CD8-positive, alpha-beta memory T cell (primary cell): ENCODE measurements around the gene PHLDB3. TPM values are rescaled to one million over a fixed set of nuclear protein-coding genes. Genes with fewer than 3 reads are reported as not detected.

Experiments used
- CTCF ChIA-PET: fragments of 350-600 bp; sonication (Branson Sonifier 250); formaldehyde crosslinking; loops from one replicate; lab custom pipeline; 2021; ENCODE audit warnings: antibody characterized with exemption; lab: Charles Lee
- POLR2A ChIA-PET: fragments of 350-600 bp; sonication (Branson Sonifier 250); formaldehyde crosslinking; loops from one replicate; lab custom pipeline; 2021; ENCODE audit warnings: antibody characterized with exemption; lab: Charles Lee
- DNase-seq, 5 donors: peaks; one replicate each; pipeline versions ENCODE4 v3.0.0 to v3.0.0-alpha.2; 2020 to 2022; ENCODE audit warnings: mixed read lengths in 1 of 5
- H3K27ac ChIP-seq: one replicate; pipeline ENCODE4 v1.7.0; 2013; ENCODE audit warnings: low read depth, mild to moderate bottlenecking, low read length, moderate library complexity
- H3K27me3 ChIP-seq: 2 replicates; pipeline ENCODE4 v1.7.0; 2013; ENCODE audit warnings: low read length, mild to moderate bottlenecking; ENCODE audit not compliant: insufficient read depth, poor library complexity, severe bottlenecking
- H3K36me3 ChIP-seq: 2 replicates; pipeline ENCODE4 v1.7.0; 2013; ENCODE audit warnings: mild to moderate bottlenecking, low read length, moderate library complexity; ENCODE audit not compliant: insufficient read depth
- H3K4me1 ChIP-seq: 2 replicates; pipeline ENCODE4 v1.7.0; 2013; ENCODE audit warnings: mild to moderate bottlenecking, low read length, moderate library complexity; ENCODE audit not compliant: insufficient read depth
- H3K4me3 ChIP-seq: 2 replicates; pipeline ENCODE4 v1.7.0; 2013; ENCODE audit warnings: mild to moderate bottlenecking, low read length
- H3K9me3 ChIP-seq: 2 replicates; pipeline ENCODE4 v1.7.0; 2013; ENCODE audit warnings: mild to moderate bottlenecking, low read length
- H3K27ac Mint-ChIP-seq, 8 donors: one replicate each; pipeline ENCODE4 v1.8.0; 2020 to 2021; ENCODE audit warnings: mixed read lengths in 8 of 8, mild to moderate bottlenecking in 6 of 8, inconsistent platforms in 3 of 8, moderate library complexity in 3 of 8
- H3K27me3 Mint-ChIP-seq, 2 donors: one replicate each; pipeline ENCODE4 v1.8.0; 2020 to 2021; ENCODE audit warnings: mixed read lengths in 2 of 2, mild to moderate bottlenecking in 1 of 2, moderate library complexity in 1 of 2
- H3K36me3 Mint-ChIP-seq, 3 donors: one replicate each; pipeline ENCODE4 v1.8.0; 2020 to 2021; ENCODE audit warnings: mixed read lengths in 3 of 3, inconsistent platforms in 1 of 3, mild to moderate bottlenecking in 1 of 3
- H3K4me1 Mint-ChIP-seq, 3 donors: one replicate each; pipeline ENCODE4 v1.8.0; 2020 to 2021; ENCODE audit warnings: mixed read lengths in 3 of 3, inconsistent platforms in 1 of 3, mild to moderate bottlenecking in 1 of 3
- H3K4me3 Mint-ChIP-seq, 7 donors: one replicate each; pipeline ENCODE4 v1.8.0; 2020 to 2021; ENCODE audit warnings: mixed read lengths in 7 of 7, mild to moderate bottlenecking in 6 of 7, moderate library complexity in 4 of 7, inconsistent platforms in 2 of 7
- H3K9me3 Mint-ChIP-seq, 5 donors: one replicate each; pipeline ENCODE4 v1.8.0; 2020 to 2022; ENCODE audit warnings: mixed read lengths in 5 of 5, mild to moderate bottlenecking in 3 of 5, moderate library complexity in 2 of 5, inconsistent platforms in 1 of 5
- polyA plus RNA-seq: library from polyadenylated mRNA; unstranded; fragments of 300-500 nt; fragmentation: Illumina TruSeq; gene quantifications from one replicate; pipeline ENCODE4 v1.2.3, GENCODE V29; 2021
- total RNA-seq, 2 experiments: library from RNA; stranded (reverse); gene quantifications; one replicate each; pipeline ENCODE4 v1.2.3, GENCODE V29; 2021

Gene PHLDB3
- total and polyA plus RNA-seq, 3 experiments from 2014 or later = 8.1 to 15.4 (median 13.5) TPM

GRCh38 chr19:43461303-43461702 lies 43.2 kb downstream of the PHLDB3 start:
- Histone ChIP-seq H3K36me3 (no peaks in the 10 kb centered on the region), H3K4me1 (peaks cover 15% of the 10 kb centered on the region), H3K27ac (no peak overlapping the region), H3K9me3 (no peaks in the 10 kb centered on the region), H3K4me3 (no peak overlapping the region), H3K27me3 (no peaks in the 10 kb centered on the region)
- H3K27me3 Mint-ChIP-seq = no peaks in the 10 kb centered on the region
- H3K27ac Mint-ChIP-seq = peak overlapping the region in 4 of 8 donors; percentile 52 to 87 (median 81)
- no peaks in the 10 kb centered on the region for H3K9me3 Mint-ChIP-seq
- DNase-seq = no peak
- H3K4me3 Mint-ChIP-seq = peak overlapping the region in 4 of 7 donors; percentile 8 to 77 (median 41)
- ChIA-PET CTCF (interaction anchor here (2.5 kb wide), 1 partner anchor 14 kb away, joined by 11 read pairs; no protein-coding TSS in a partner anchor), POLR2A (no interaction called here)
- peaks cover 17 to 37% (median 18%) of the 10 kb centered on the region in 3 donors for H3K4me1 Mint-ChIP-seq
- peaks cover 0 to 3% (median 0%) of the 10 kb centered on the region in 3 donors for H3K36me3 Mint-ChIP-seq

- Histone ChIP-seq H3K27ac (no peak overlapping the region), H3K36me3 (no peaks in the 10 kb centered on the region), H3K9me3 (no peaks in the 10 kb centered on the region), H3K4me3 (no peak overlapping the region), H3K4me1 (peaks cover 15% of the 10 kb centered on the region), H3K27me3 (no peaks in the 10 kb centered on the region)
- CTCF ChIA-PET = interaction anchor here (0.9 to 2.5 kb wide), 3 partner anchors 13 to 59 kb away, joined by 4 to 11 read pairs (median 5); no protein-coding TSS in a partner anchor
- no peak for DNase-seq
- Mint-ChIP-seq H3K36me3 (peaks cover 0 to 3% (median 0%) of the 10 kb centered on the region in 3 donors), H3K27ac (peak overlapping the region in 2 of 8 donors; percentile 81), H3K4me1 (peaks cover 14 to 32% (median 17%) of the 10 kb centered on the region in 3 donors), H3K4me3 (peak overlapping the region in 1 of 7 donors; percentile 77), H3K9me3 (no peaks in the 10 kb centered on the region), H3K27me3 (no peaks in the 10 kb centered on the region)
- POLR2A ChIA-PET = no interaction called here
Measured at GRCh38 chr19:43460362-43461016, 44.1 kb downstream of the PHLDB3 start.

GRCh38 chr19:43457809-43458208 lies 46.7 kb downstream of the PHLDB3 start:
- POLR2A ChIA-PET = no interaction called here
- Mint-ChIP-seq H3K4me3 (no peak overlapping the region), H3K36me3 (no peaks in the 10 kb centered on the region), H3K27me3 (no peaks in the 10 kb centered on the region), H3K4me1 (peaks cover 8 to 13% (median 9%) of the 10 kb centered on the region in 3 donors), H3K27ac (no peak overlapping the region), H3K9me3 (no peaks in the 10 kb centered on the region)
- H3K27me3 ChIP-seq = no peaks in the 10 kb centered on the region
- no peaks in the 10 kb centered on the region for H3K9me3 ChIP-seq
- no peaks in the 10 kb centered on the region for H3K36me3 ChIP-seq
- H3K27ac ChIP-seq = no peak overlapping the region
- H3K4me1 ChIP-seq = peaks cover 7% of the 10 kb centered on the region
- no peak for DNase-seq
- H3K4me3 ChIP-seq = no peak overlapping the region
- CTCF ChIA-PET = interaction anchor here (1.2 to 3.8 kb wide), 3 partner anchors 11 to 26 kb away, joined by 3 to 14 read pairs (median 7); no protein-coding TSS in a partner anchor

GRCh38 chr19:43455321-43456113 lies 49.0 kb downstream of the PHLDB3 start:
- no peak overlapping the region for H3K4me3 Mint-ChIP-seq
- peaks cover 0 to 6% (median 4%) of the 10 kb centered on the region in 3 donors for H3K36me3 Mint-ChIP-seq
- ChIA-PET CTCF (interaction anchor here (2.5 to 3.8 kb wide), 2 partner anchors 9 to 23 kb away, joined by 7 to 14 read pairs; no protein-coding TSS in a partner anchor), POLR2A (no interaction called here)
- H3K4me3 ChIP-seq = no peak overlapping the region
- peaks cover 0 to 7% (median 3%) of the 10 kb centered on the region in 3 donors for H3K4me1 Mint-ChIP-seq
- no peaks in the 10 kb centered on the region for H3K27me3 Mint-ChIP-seq
- no peaks in the 10 kb centered on the region for H3K4me1 ChIP-seq
- no peaks in the 10 kb centered on the region for H3K9me3 Mint-ChIP-seq
- peak overlapping the region in 1 of 8 donors; percentile 55 for H3K27ac Mint-ChIP-seq
- DNase-seq = no peak
- no peaks in the 10 kb centered on the region for H3K27me3 ChIP-seq
- H3K27ac ChIP-seq = no peak overlapping the region
- no peaks in the 10 kb centered on the region for H3K36me3 ChIP-seq
- H3K9me3 ChIP-seq = no peaks in the 10 kb centered on the region

- Mint-ChIP-seq H3K36me3 (peaks cover 0 to 6% (median 4%) of the 10 kb centered on the region in 3 donors), H3K9me3 (no peaks in the 10 kb centered on the region), H3K4me1 (peaks cover 0 to 9% (median 3%) of the 10 kb centered on the region in 3 donors), H3K27ac (no peak overlapping the region), H3K4me3 (no peak overlapping the region), H3K27me3 (no peaks in the 10 kb centered on the region)
- no peak for DNase-seq
- Histone ChIP-seq H3K36me3 (no peaks in the 10 kb centered on the region), H3K27ac (no peak overlapping the region), H3K4me1 (no peaks in the 10 kb centered on the region), H3K4me3 (no peak overlapping the region), H3K9me3 (no peaks in the 10 kb centered on the region), H3K27me3 (no peaks in the 10 kb centered on the region)
- CTCF ChIA-PET = interaction anchor here (0.9 kb wide), 1 partner anchor 65 kb away, joined by 3 read pairs; no protein-coding TSS in a partner anchor
- POLR2A ChIA-PET = no interaction called here
Measured at GRCh38 chr19:43454031-43454430, 50.5 kb downstream of the PHLDB3 start.

GRCh38 chr19:43452582-43452981 lies 52.0 kb downstream of the PHLDB3 start:
- no peak for DNase-seq
- Mint-ChIP-seq H3K4me1 (peaks cover 0 to 9% (median 3%) of the 10 kb centered on the region in 3 donors), H3K9me3 (no peaks in the 10 kb centered on the region), H3K27me3 (no peaks in the 10 kb centered on the region), H3K27ac (no peak overlapping the region), H3K36me3 (peaks cover 0 to 6% (median 4%) of the 10 kb centered on the region in 3 donors), H3K4me3 (no peak overlapping the region)
- Histone ChIP-seq H3K4me3 (no peak overlapping the region), H3K9me3 (no peaks in the 10 kb centered on the region), H3K36me3 (no peaks in the 10 kb centered on the region), H3K27ac (no peak overlapping the region), H3K27me3 (no peaks in the 10 kb centered on the region), H3K4me1 (no peaks in the 10 kb centered on the region)
- ChIA-PET CTCF (interaction anchor here (1.0 to 1.3 kb wide), 2 partner anchors 66 to 67 kb away, joined by 3 to 4 read pairs; no protein-coding TSS in a partner anchor), POLR2A (no interaction called here)

- H3K9me3 ChIP-seq = no peaks in the 10 kb centered on the region
- H3K27me3 Mint-ChIP-seq = no peaks in the 10 kb centered on the region
- H3K4me3 ChIP-seq = no peak overlapping the region
- DNase-seq = no peak
- no peak overlapping the region for H3K27ac ChIP-seq
- H3K36me3 Mint-ChIP-seq = peaks cover 0 to 6% (median 4%) of the 10 kb centered on the region in 3 donors
- ChIA-PET CTCF (no interaction called here), POLR2A (interaction anchor here (0.7 kb wide), 1 partner anchor 69 kb away, joined by 6 read pairs; no protein-coding TSS in a partner anchor)
- H3K36me3 ChIP-seq = no peaks in the 10 kb centered on the region
- H3K4me3 Mint-ChIP-seq = no peak overlapping the region
- H3K27ac Mint-ChIP-seq = peak overlapping the region in 1 of 8 donors; percentile 29
- H3K4me1 ChIP-seq = peaks cover 7% of the 10 kb centered on the region
- no peaks in the 10 kb centered on the region for H3K9me3 Mint-ChIP-seq
- no peaks in the 10 kb centered on the region for H3K27me3 ChIP-seq
- peaks cover 5 to 16% (median 12%) of the 10 kb centered on the region in 3 donors for H3K4me1 Mint-ChIP-seq
Measured at GRCh38 chr19:43450545-43450997, 54.0 kb downstream of the PHLDB3 start.
